ENCODE measurements around the gene DAPK2.

The DAPK2 gene

DNA sequence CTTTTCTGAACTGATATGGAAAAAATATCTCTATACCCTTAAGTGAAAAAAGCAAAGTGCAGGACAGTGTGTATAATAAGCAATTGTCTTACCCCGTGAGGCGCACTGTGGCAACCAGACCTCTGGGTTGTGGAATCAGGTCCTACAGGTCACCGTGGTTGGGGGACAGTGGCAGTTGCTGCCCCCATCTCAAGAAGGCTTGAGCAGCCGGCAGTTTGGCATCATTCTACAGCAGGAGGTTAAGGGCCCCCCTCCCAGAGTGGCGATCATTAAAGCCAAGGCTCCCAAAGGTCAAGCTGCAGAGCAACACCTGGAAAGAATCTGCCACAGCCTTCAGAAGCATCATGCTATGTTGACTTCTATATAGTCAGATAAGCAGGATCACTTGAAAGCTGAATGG, 156.5 kb downstream of the DAPK2 start:
- DNase-seq = no peak

DNA sequence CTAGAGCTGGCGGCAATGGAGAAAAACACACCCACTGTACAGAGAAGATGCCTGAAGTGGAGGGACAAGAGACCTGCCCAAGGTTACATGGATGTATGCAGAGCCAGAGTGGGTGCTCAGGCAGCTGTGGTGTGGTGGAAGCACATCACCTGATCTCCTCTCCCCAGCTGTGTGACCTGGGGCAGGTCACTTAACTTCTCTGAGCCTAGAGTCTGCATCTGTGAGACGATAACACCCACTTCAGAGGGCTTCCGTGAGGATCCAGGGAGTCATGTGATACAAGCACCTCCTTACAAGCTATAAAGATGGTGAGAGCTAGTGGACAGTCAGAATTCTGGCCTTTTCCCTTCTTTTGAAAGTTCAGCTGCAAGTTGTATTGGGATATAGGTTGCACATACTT, 157.5 kb downstream of the DAPK2 start:
- DNase-seq = no peak

DNA sequence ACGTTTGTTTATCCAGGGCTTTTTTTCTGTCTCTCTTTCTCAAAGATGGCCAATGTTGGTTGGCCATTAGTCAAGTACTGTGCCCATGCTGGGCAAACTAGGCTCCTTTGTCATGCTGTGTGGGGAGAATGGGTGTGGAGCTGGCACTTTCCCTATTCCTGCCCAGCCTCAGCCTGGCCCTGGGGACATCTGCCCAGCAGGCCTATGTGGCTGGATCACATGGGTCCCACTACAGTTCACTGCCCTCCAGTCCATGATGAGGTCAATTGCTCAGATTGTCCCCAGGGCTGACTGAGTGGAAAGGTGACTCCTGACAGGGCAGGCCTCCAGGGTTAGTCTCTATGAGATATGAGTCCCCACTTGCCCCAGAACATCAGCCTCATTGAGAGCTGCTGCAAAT, 158.1 kb downstream of the DAPK2 start:
- no peak for DNase-seq

- DNase-seq = no peak
Observed at GRCh38 chr15:63887630-63888029, 158.7 kb downstream of the DAPK2 start.

- DNase-seq = no peak
Observed at GRCh38 chr15:63884953-63885352, 161.3 kb downstream of the DAPK2 start.

DNA sequence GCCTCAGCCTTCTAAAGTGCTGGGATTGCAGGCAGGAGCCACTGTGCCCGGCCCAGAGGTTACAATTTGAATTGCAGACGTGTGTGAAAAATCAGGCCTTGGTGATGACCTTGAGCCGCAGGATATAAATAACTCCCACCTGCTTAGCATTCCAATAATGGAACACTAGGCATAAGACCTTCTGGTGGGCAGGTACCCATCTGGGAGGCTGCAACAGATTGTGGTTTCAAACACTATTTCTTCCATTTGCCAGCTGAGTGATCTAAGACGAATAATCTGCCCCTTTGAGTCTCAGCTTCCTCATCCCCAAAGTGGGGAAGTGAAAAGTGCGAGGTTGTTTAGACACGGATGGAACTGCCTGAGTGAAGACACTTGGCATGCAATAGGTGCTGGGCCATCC, 164.9 kb downstream of the DAPK2 start:
- no peak for DNase-seq

- no peak for DNase-seq
Observed at GRCh38 chr15:63880744-63881143, 165.5 kb downstream of the DAPK2 start.

DNA sequence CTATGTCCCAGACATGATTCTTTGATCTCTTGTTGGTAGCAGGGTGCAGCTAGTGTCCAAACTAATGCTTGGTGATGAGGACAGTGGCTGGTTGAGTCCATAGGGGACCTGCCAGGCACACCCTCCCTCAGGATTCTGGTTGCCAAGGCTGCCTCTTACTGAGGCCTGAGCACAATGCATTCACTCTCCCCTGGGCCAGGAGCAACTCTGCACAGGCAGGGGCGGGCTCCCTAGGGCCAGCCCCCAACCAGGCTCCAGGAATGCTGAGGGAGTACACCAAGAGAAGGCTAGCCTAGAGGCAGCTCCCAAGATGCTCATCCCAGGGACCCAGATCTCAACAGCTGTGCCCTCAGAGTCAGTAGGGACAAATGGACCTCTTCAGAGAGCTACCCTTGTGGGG, 166.3 kb downstream of the DAPK2 start:
- no peak for DNase-seq

GRCh38 chr15:63879211-63879610, 167.1 kb downstream of the DAPK2 start:
- no peak for DNase-seq

GRCh38 chr15:63877713-63878271, 168.5 kb downstream of the DAPK2 start:
- no peak for DNase-seq

DNA sequence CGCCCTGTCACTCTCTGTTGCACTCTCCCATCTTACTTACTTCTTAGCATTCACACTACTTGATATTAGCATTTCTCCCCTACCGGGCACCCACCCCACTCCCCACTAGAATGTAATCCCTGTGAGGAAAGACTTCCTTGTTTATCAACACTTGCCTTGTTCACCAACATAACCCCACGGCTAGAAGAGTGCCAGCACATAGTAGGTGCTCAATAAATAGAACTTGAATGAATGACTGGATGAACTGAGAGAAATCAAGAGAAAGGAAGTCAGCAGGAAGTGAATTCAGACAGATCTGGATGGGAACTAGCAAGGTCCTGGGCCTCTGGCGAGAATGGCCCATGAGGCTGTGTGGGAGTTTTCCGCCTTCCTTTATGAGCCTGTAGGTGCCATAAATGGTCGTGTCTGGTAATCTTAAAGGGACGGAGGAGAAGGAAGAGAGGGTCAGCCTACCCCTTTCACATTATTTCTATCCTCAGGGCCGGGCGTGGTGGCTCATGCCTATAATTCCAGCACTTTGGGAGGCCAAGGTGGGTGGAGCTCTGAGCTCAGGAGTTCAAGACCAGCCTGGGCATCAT, 170.1 kb downstream of the DAPK2 start:
- no peak for DNase-seq

- DNase-seq = no peak
Observed at GRCh38 chr15:63874616-63875015, 171.7 kb downstream of the DAPK2 start.

DNA sequence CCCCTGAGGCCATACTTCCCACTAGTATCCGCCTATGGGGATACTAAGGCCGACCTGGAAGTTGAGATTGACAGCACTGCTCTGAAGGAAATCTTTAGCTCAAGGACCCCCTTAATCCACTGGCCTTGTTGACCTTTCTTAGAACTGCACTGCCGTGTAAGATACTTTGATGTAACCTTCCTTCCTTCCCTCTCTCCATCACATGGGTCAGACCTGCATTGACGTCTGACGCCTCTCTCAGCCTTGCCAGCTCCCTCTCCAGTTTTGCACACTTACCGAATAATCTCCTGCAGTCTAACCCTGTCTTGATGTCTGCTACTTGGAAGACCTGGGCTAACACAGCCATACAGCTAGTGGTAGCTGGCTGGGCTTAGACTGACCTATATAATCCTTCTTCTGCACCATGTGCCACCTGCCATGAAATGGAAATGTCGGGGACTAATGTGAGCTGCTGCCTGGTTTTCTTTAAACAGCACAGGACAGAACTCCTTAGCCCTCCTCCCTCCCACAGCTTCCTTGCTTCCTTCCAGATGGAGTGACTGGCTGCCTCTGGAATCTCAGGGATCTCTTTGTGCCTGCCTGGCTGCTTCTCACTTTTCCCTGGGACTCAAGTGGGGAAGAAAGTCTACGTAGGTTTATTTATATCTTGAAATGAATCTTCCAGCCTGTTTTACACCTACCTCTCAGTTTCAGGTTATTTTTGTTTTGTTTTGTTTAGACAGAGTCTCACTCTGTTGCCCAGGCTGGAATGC, 173.3 kb downstream of the DAPK2 start:
- DNase-seq = no peak

DNA sequence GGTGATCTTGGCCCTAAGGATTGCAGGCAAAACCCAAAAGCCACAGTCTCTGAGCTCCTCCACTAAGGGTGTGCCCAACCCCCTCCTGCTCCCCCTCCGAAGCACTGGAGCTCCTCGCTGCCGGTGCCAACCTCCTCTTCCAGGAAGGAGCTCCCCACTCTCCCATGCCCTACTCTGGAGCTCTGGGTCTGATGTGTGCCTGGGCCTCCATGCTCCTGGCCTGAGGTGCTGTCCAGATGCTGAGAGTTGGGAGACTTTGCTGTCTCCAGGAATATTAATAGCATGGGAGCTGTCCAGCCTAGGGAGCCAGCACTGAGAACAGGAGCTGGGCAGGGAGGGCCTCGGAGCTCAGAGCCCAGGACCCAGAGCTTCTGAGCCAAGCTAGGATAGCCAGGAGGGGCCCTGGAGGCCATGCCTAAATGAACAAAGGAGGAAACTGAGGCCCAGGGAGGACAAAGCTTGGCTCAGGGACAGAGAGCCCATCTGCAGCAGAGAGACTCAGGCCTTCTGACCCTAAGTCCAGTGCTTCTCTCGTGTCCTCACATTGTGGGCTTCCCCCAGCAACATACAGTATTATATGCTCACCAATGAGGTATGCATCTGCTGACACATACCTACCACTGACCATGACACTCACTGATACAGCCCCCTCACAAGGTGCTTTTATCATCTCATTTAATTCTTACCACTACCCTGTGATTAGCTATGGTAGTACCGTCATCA, 175.6 kb downstream of the DAPK2 start:
- DNase-seq = no peak

- no peak for DNase-seq
Observed at GRCh38 chr15:63870043-63870394, 176.3 kb downstream of the DAPK2 start.

DNA sequence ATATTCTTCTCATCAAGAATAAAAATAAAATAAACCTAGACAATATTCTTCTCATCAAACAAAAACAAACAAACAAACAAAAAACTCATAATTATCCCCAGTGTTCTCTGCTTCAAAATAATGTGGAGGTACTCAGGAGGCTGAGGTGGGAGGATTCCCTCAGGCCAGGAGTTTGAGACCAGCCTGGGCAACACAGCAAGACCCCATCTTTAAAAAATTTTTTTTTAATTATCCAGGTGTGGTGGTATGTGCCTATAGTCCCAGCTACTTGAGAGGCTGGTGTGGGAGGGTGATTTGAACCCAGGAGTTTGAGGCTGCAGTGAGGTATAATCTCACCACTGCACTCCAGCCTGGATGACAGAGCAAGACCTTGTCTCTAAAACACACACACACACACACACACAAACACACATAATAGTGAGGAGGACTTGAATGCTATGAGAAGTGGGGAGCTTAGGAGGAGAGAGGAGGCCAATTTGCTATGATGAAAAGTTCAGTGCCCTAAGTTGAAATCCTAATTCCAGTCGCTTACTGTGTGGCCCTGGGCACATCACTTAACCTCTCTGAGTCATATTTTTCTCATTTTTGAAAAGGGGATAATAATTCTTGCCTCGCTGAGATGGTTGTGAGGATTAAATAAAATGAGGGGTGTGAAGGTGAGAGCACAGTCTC, 176.8 kb downstream of the DAPK2 start:
- DNase-seq = no peak

DNA sequence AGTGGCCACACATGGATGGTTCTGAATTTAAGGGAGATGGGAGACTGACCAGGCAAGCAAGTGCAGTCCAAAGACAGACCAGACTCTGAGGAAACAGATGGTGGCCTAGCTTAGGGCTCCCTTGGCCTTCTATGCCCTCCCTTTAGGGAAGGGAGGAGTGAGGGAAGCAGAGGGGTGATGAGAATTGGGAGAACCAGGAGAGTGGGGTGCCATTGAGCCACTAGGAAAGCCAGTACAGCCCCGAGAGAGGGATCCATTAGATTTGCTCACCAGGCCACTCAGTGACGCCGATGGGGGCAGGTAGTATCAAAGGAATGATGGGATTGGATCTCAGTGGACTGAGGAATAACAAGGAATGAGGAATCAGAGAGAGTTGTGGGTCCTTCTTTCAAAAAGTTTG, 182.1 kb downstream of the DAPK2 start:
- no peak for DNase-seq

- no peak for DNase-seq
Observed at GRCh38 chr15:63861946-63862517, 184.3 kb downstream of the DAPK2 start.

- no peak for DNase-seq
Observed at GRCh38 chr15:63860555-63860954, 185.7 kb downstream of the DAPK2 start.

DNA sequence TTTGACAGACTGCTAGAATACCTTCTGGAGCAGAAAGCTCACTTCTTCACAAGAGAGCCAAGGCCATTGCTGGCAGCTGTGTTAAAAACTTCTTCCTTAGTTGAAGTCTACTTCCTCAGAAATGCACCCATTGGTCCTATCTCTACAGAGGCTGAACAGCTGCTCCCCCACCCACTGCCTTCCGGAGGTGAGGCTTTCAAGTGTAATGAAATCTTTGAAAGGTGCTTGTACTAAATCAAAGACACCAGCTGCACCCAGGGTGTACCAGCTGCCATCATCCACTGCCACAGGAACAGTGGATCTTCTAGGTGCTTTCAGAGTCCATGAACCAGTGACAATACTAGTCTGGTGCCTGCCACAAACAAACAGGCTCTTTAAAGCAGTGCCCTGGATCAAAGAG, 186.1 kb downstream of the DAPK2 start:
- peak; percentile 45 for DNase-seq

- DNase-seq = no peak
Observed at GRCh38 chr15:63858881-63859280, 187.4 kb downstream of the DAPK2 start.

- no peak for DNase-seq
Observed at GRCh38 chr15:63858448-63858847, 187.8 kb downstream of the DAPK2 start.

DNA sequence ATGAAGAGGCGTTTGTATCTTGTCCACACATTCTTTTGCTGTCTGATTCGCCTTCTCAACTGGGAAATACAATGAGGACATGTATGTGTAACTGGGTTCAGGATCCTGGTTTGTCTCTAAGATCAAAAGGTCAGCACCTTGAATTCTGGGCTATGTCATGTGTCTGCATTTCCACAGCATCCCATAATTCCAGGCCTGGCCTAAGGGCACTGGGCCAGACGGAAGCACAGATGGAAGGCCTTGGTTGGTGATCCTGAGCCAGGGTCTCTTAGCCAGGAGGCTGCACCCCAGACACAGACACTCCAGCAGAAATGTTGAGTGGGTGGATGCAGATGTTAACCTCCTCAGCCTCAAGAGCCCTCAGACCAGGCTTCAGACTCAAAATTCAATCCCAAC, 188.8 kb downstream of the DAPK2 start:
- no peak for DNase-seq

Measured in activated CD4-positive, alpha-beta T cell treated with anti-CD3 and anti-CD28 coated beads for 1 hour (primary cell).